DND-41 (cell line): ENCODE results near the gene QSOX1.

Experiments
- ATAC-seq: fragments of 200-7000 bp; cut with Tn5 transposase; 3 replicates; pipeline ENCODE4 v1.9.1; 2021; ENCODE audit warnings: low read depth; ENCODE audit not compliant: insufficient read depth
- DNase-seq: peaks from one replicate; pipeline ENCODE4 v3.0.0-alpha.2; 2020
- H2AFZ ChIP-seq: 2 replicates; pipeline ENCODE4 v1.6.0; 2012; ENCODE audit warnings: low read depth, low read length
- H3K27ac ChIP-seq: 2 replicates; pipeline ENCODE4 v1.5.1; 2012; ENCODE audit warnings: low read length, inconsistent platforms
- H3K27me3 ChIP-seq: fragments of 200-600 bp; sonication (generic); 2 replicates; pipeline ENCODE4 v1.6.0; 2012; ENCODE audit warnings: low read length, mild to moderate bottlenecking, inconsistent platforms; ENCODE audit not compliant: insufficient read depth, poor library complexity
- H3K36me3 ChIP-seq: 2 replicates; pipeline ENCODE4 v1.5.1; 2012; ENCODE audit warnings: low read length, inconsistent platforms; ENCODE audit not compliant: insufficient read depth
- H3K4me1 ChIP-seq: 2 replicates; pipeline ENCODE4 v1.5.1; 2012; ENCODE audit warnings: mild to moderate bottlenecking, low read length; ENCODE audit not compliant: insufficient read depth
- H3K4me2 ChIP-seq: 2 replicates; pipeline ENCODE4 v1.6.0; 2012; ENCODE audit warnings: mild to moderate bottlenecking, moderate library complexity, low read length, inconsistent platforms; ENCODE audit not compliant: insufficient read depth
- H3K4me3 ChIP-seq, 2 experiments: fragments of 200-600 bp in 1 of 2; shearing (Covaris generic) in 1 of 2; 2 replicates each; pipeline ENCODE4 v1.5.1; 2012 to 2016; ENCODE audit warnings: inconsistent platforms in 2 of 2, low read length in 2 of 2, mild to moderate bottlenecking in 2 of 2, low read depth in 1 of 2, moderate library complexity in 1 of 2
- H3K79me2 ChIP-seq: 2 replicates; pipeline ENCODE4 v1.6.0; 2012; ENCODE audit warnings: low read length, inconsistent platforms; ENCODE audit not compliant: insufficient read depth
- H3K9ac ChIP-seq: 2 replicates; pipeline ENCODE4 v1.6.0; 2012; ENCODE audit warnings: low read depth, mild to moderate bottlenecking, inconsistent platforms, low read length, moderate library complexity
- H3K9me3 ChIP-seq: 2 replicates; pipeline ENCODE4 v1.5.1; 2012; ENCODE audit warnings: low read length, moderate library complexity, mild to moderate bottlenecking, inconsistent platforms; ENCODE audit not compliant: insufficient read depth, severe bottlenecking
- H4K20me1 ChIP-seq: 2 replicates; pipeline ENCODE4 v1.6.0; 2012; ENCODE audit warnings: low read length; ENCODE audit not compliant: insufficient read depth
- EZH2 ChIP-seq: IDR thresholded peaks from 3 replicates; pipeline ENCODE4 v1.6.1; 2012; ENCODE audit warnings: borderline replicate concordance, low read depth, mild to moderate bottlenecking, moderate library complexity, low read length, inconsistent platforms; ENCODE audit not compliant: severe bottlenecking
- TF ChIP-seq, protein P1 (sequence below): IDR thresholded peaks from 2 replicates; pipeline ENCODE4 v1.5.1; 2012; ENCODE audit warnings: borderline replicate concordance, low read length, moderate library complexity, mild to moderate bottlenecking; ENCODE audit not compliant: poor library complexity, severe bottlenecking; ENCODE audit errors: extremely low read depth

Gene QSOX1

DNA sequence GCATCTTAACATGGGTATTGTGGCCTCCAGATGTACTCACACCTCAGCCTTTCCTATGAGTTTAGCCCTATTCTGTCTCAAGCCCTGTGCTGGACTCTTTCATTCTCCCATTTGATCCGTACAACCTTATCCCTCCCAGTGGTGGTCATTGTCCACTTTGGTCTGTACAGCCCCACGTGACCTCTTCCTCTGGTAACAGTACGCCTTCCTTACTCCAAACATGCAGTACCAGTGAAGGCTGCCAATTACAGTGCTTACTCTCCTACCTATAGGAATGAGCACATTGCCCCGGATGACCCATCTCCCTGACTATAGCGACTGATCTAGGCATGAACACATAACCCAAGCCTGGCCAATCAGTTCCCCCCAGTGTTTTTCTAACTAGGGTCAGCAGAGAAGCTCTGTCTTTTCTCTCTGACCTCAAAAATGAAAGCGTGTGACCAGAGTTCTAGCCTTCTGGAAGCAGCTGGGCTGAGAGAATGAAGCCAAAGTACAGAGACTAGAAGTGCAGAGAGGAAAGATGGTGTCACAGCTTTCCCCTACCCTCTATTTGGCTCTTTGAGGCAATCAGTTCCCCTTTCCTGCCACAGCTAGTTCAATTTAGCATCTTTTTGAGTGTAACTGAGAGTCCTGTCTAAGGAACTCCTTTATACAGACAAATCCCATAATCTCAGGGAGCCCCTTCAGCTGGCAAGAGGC lies 9.9 kb upstream of the QSOX1 start:
- Histone ChIP-seq H3K4me1 (no peaks in the 10 kb centered on the region), H3K27me3 (no peaks in the 10 kb centered on the region), H3K9me3 (no peaks in the 10 kb centered on the region), H3K36me3 (no peaks in the 10 kb centered on the region), H3K9ac (no peak overlapping the region), H3K4me2 (no peak overlapping the region), H3K27ac (no peak overlapping the region), H4K20me1 (no peaks in the 10 kb centered on the region), H3K4me3 (no peak overlapping the region), H2AFZ (no peak overlapping the region), H3K79me2 (no peaks in the 10 kb centered on the region)
- TF ChIP-seq, protein P1, sequence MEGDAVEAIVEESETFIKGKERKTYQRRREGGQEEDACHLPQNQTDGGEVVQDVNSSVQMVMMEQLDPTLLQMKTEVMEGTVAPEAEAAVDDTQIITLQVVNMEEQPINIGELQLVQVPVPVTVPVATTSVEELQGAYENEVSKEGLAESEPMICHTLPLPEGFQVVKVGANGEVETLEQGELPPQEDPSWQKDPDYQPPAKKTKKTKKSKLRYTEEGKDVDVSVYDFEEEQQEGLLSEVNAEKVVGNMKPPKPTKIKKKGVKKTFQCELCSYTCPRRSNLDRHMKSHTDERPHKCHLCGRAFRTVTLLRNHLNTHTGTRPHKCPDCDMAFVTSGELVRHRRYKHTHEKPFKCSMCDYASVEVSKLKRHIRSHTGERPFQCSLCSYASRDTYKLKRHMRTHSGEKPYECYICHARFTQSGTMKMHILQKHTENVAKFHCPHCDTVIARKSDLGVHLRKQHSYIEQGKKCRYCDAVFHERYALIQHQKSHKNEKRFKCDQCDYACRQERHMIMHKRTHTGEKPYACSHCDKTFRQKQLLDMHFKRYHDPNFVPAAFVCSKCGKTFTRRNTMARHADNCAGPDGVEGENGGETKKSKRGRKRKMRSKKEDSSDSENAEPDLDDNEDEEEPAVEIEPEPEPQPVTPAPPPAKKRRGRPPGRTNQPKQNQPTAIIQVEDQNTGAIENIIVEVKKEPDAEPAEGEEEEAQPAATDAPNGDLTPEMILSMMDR = no peak
- TF ChIP-seq EZH2 = no peak
- DNase-seq (no peak), ATAC-seq (no peak)

DNA sequence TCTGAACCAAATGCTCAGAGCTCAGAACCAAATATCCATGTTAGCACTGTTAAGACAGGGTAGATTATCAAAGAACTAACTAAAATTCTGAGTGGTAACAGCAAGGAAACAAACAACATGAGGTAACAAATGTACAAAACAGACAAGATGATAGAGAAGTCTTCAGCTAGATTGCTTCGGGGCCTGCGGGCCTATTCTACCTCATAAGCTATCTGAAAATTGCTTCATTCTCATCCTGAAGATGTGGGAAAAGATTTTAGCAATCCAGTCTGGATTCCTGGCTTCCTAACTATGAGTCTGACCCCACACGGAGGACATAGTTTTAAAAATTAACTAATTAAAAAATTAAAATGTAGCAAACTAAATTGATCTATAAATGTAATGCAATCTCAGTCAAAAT lies 9.2 kb upstream of the QSOX1 start:
- TF ChIP-seq, protein P1 = no peak
- TF ChIP-seq EZH2 = no peak
- H3K4me2 ChIP-seq = no peak overlapping the region
- H3K9ac ChIP-seq = no peak overlapping the region
- no peaks in the 10 kb centered on the region for H3K79me2 ChIP-seq
- H3K4me1 ChIP-seq = no peaks in the 10 kb centered on the region
- no peaks in the 10 kb centered on the region for H4K20me1 ChIP-seq
- DNase-seq (no peak), ATAC-seq (no peak)
- H3K27me3 ChIP-seq = no peaks in the 10 kb centered on the region
- no peaks in the 10 kb centered on the region for H3K9me3 ChIP-seq
- H3K4me3 ChIP-seq = no peak overlapping the region
- no peaks in the 10 kb centered on the region for H3K36me3 ChIP-seq
- no peak overlapping the region for H3K27ac ChIP-seq
- H2AFZ ChIP-seq = no peak overlapping the region

DNA sequence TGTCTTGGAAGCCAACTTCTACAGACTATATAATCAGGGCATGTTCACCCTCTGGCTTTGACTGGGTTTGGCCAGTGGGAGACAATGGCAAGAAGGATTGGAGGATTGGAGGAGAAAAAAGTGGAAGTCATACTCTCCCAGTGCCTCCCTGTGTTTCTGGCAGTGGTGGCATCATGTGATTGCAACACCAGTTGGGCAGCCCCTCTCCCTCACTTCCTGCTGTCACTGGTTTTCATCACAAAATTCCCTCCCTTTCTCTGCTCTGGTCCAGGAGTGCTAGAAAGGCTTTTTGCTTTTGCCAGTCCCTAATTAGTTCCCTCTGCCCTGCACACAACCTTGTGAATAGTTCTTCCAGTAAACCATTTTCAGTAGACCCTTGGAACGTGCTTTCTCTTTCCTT lies 3.7 kb upstream of the QSOX1 start:
- H3K79me2 ChIP-seq = peaks cover 7% of the 10 kb centered on the region
- no peaks in the 10 kb centered on the region for H3K27me3 ChIP-seq
- no peak overlapping the region for H3K4me3 ChIP-seq
- H3K4me2 ChIP-seq = no peak overlapping the region
- no peaks in the 10 kb centered on the region; the same call in 1 of the 2 replicates for H3K36me3 ChIP-seq
- H2AFZ ChIP-seq = peak overlapping the region; percentile 24
- TF ChIP-seq, protein P1 = no peak
- no peaks in the 10 kb centered on the region for H4K20me1 ChIP-seq
- H3K9ac ChIP-seq = no peak overlapping the region
- peaks cover 31% of the 10 kb centered on the region for H3K4me1 ChIP-seq
- no peak for ATAC-seq
- DNase-seq = no peak
- H3K27ac ChIP-seq = no peak overlapping the region
- H3K9me3 ChIP-seq = no peaks in the 10 kb centered on the region

DNA sequence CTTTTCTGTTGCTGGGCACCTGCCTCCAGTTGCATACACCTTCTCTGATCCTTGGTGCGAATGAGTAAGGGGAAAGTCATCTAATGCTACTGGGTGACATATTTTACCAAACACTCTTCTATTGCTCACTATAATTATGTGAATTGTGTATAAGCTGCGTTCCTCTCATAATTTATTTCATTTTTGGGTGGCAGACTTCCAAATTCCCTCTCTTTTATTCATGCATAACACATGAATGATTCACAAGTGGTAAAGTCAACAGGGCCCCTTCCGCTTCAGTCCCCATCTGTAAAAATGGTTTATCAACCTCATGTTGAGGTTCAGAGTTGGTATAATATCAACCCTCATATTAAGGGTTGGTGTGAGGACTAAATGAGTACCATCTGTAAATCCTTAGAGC lies 3.2 kb upstream of the QSOX1 start:
- no peak for ATAC-seq
- Histone ChIP-seq H3K4me1 (peaks cover 34% of the 10 kb centered on the region), H3K27me3 (no peaks in the 10 kb centered on the region), H3K9ac (no peak overlapping the region), H3K4me2 (no peak overlapping the region), H3K4me3 (no peak overlapping the region), H3K27ac (no peak overlapping the region), H4K20me1 (no peaks in the 10 kb centered on the region), H3K36me3 (no peaks in the 10 kb centered on the region; the same call in 1 of the 2 replicates), H3K79me2 (peaks cover 7% of the 10 kb centered on the region), H2AFZ (peak overlapping the region; percentile 27), H3K9me3 (no peaks in the 10 kb centered on the region)
- no peak for TF ChIP-seq EZH2
- TF ChIP-seq, protein P1 = no peak
- DNase-seq = no peak
